GM18868 (cell line): Measurements from ENCODE around the gene HIVEP1.

Source experiments
- ATAC-seq: cut with Tn5 transposase; IDR thresholded peaks from one replicate; pipeline ENCODE4 v1.9.1; 2021; ENCODE audit warnings: mild to moderate bottlenecking, moderate library complexity; ENCODE audit not compliant: unreplicated experiment

The HIVEP1 gene

GRCh38 chr6:12012038-12012557 is at the start of gene HIVEP1:
Gene HIVEP1, plus strand, starts transcription at chr6:12012312. Its CDS starts 3,317 bp downstream, at chr6:12015629.
- no peak for ATAC-seq

- ATAC-seq: no peak
Measured at GRCh38 chr6:11963756-11964500, 48.2 kb upstream of the HIVEP1 start.

GRCh38 chr6:11964729-11965335 is 47.3 kb upstream of the HIVEP1 start:
- ATAC-seq: no peak

- ATAC-seq: no peak
Measured at GRCh38 chr6:11965499-11965898, 46.6 kb upstream of the HIVEP1 start.

- peak; percentile 76 for ATAC-seq
Measured at GRCh38 chr6:11968241-11968806, 43.8 kb upstream of the HIVEP1 start.

- no peak for ATAC-seq
Measured at GRCh38 chr6:11969092-11969491, 43.0 kb upstream of the HIVEP1 start.

- no peak for ATAC-seq
Measured at GRCh38 chr6:11970114-11970513, 42.0 kb upstream of the HIVEP1 start.

- ATAC-seq: no peak
Measured at GRCh38 chr6:11971154-11971553, 41.0 kb upstream of the HIVEP1 start.

GRCh38 chr6:11972270-11972669 is 39.8 kb upstream of the HIVEP1 start:
- no peak for ATAC-seq

- ATAC-seq: no peak
Measured at GRCh38 chr6:11972806-11973205, 39.3 kb upstream of the HIVEP1 start.

GRCh38 chr6:11973238-11973637 is 38.9 kb upstream of the HIVEP1 start:
- no peak for ATAC-seq

- no peak for ATAC-seq
Measured at GRCh38 chr6:11974089-11974488, 38.0 kb upstream of the HIVEP1 start.

GRCh38 chr6:11975353-11975977 is 36.6 kb upstream of the HIVEP1 start:
- ATAC-seq: peak; percentile 90

GRCh38 chr6:11976489-11976888 is 35.6 kb upstream of the HIVEP1 start:
- ATAC-seq: no peak

- ATAC-seq: no peak
Measured at GRCh38 chr6:11977193-11977592, 34.9 kb upstream of the HIVEP1 start.

GRCh38 chr6:11977738-11978137 is 34.4 kb upstream of the HIVEP1 start:
- ATAC-seq: no peak

- ATAC-seq: peak; percentile 54
Measured at GRCh38 chr6:11978169-11978987, 33.7 kb upstream of the HIVEP1 start.

GRCh38 chr6:11979866-11980265 is 32.2 kb upstream of the HIVEP1 start:
- ATAC-seq: no peak

- ATAC-seq: no peak
Measured at GRCh38 chr6:11983306-11983705, 28.8 kb upstream of the HIVEP1 start.

GRCh38 chr6:11987386-11987785 is 24.7 kb upstream of the HIVEP1 start:
- no peak for ATAC-seq

GRCh38 chr6:11989386-11989785 is 22.7 kb upstream of the HIVEP1 start:
- ATAC-seq: no peak
